GM12891 (cell line): ENCODE data around the gene FAM110A.

Source experiments
- PAX5 ChIP-seq: IDR thresholded peaks from 2 replicates; pipeline ENCODE4 v1.6.1; 2011; ENCODE audit warnings: low read length, moderate library complexity, mild to moderate bottlenecking; ENCODE audit not compliant: insufficient read depth, severe bottlenecking
- POLR2A ChIP-seq: IDR thresholded peaks from 2 replicates; pipeline ENCODE4 v1.6.1; 2011; ENCODE audit warnings: low read depth, low read length, control low read depth
- POLR2AphosphoS5 ChIP-seq: IDR thresholded peaks from 2 replicates; pipeline ENCODE4 v1.6.1; 2011; ENCODE audit warnings: low read depth, low read length, control low read depth
- POU2F2 ChIP-seq: IDR thresholded peaks from 2 replicates; pipeline ENCODE4 v1.6.1; 2011; ENCODE audit warnings: low read depth, mild to moderate bottlenecking, control low read depth, low read length, moderate library complexity
- SPI1 ChIP-seq: IDR thresholded peaks from 2 replicates; pipeline ENCODE4 v1.6.1; 2011; ENCODE audit warnings: low read depth, low read length, control low read depth
- TAF1 ChIP-seq: IDR thresholded peaks from 2 replicates; pipeline ENCODE4 v1.6.1; 2011; ENCODE audit warnings: low read depth, low read length, control low read depth

DNA sequence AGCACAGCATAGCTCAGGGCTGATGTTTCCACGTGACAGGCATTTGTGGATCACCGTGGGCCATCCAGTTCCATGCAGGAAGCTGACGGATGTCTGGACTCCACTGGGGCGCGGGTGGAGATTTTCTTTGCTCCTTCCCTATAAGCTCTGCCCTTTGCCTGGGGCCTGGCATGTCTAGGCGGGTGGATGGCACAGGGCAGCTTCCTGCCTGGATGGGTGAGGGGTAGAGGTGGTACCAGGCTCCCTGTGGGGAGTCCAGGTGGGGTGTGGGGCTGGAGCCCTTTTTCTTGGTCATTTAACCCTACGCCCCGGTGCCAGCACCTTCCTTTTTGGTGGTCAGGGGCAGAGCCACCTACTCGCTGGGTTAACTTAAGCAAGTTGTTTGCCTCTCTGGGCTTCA lies 10.4 kb downstream of the FAM110A start:
- TF ChIP-seq SPI1: no peak
- no peak for TF ChIP-seq TAF1
- no peak for TF ChIP-seq POLR2A
- TF ChIP-seq POLR2AphosphoS5: no peak
- TF ChIP-seq PAX5: no peak
- no peak for TF ChIP-seq POU2F2
